OCI-LY3 (cell line): ENCODE results near the gene AGT.

Source experiments
- EZH2phosphoT487 ChIP-seq: fragments of 200-600 bp; shearing (Covaris generic); IDR thresholded peaks from 2 replicates; pipeline ENCODE4 v1.6.1; 2018; ENCODE audit warnings: antibody characterized with exemption, mixed run types, low read depth
- TF ChIP-seq, protein P1 (sequence below): fragments of 200-600, 300-600 bp; sonication (generic); IDR thresholded peaks from 2 replicates; pipeline ENCODE4 v1.5.1; 2014; ENCODE audit warnings: antibody characterized with exemption, low read length, low read depth

DNA sequence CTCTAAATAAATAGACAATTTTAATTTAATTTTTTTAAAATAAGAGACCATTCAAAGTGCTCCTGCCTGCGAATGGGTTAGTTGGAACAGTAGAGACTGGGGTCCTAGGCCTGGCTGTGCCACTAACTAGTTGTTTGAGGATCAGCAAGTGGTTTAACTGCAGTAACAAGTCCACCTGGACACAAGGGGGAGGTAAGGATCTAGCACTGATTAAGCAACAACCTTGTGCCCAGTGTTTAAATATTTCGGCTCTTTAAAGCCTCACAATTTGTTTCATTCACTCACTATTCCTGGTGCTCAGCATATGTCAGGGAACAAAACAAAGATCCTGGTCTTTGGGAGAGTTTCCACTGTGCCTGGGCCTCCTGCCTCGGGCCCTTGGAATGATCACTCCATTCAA lies 1.6 kb upstream of the AGT start:
- TF ChIP-seq, protein P1, sequence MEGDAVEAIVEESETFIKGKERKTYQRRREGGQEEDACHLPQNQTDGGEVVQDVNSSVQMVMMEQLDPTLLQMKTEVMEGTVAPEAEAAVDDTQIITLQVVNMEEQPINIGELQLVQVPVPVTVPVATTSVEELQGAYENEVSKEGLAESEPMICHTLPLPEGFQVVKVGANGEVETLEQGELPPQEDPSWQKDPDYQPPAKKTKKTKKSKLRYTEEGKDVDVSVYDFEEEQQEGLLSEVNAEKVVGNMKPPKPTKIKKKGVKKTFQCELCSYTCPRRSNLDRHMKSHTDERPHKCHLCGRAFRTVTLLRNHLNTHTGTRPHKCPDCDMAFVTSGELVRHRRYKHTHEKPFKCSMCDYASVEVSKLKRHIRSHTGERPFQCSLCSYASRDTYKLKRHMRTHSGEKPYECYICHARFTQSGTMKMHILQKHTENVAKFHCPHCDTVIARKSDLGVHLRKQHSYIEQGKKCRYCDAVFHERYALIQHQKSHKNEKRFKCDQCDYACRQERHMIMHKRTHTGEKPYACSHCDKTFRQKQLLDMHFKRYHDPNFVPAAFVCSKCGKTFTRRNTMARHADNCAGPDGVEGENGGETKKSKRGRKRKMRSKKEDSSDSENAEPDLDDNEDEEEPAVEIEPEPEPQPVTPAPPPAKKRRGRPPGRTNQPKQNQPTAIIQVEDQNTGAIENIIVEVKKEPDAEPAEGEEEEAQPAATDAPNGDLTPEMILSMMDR: peak; percentile 5; the same call in 1 of the 2 replicates
- TF ChIP-seq EZH2phosphoT487: no peak
